Activated naive CD4-positive, alpha-beta T cell treated with anti-CD3 and anti-CD28 coated beads, Interleukin-2, amount 50 U/mL, for 24 hours (primary cell): Measurements from ENCODE around the gene C16orf74.

Experiments
- H3K27ac Mint-ChIP-seq: one replicate; pipeline ENCODE4 v1.8.0; 2021; ENCODE audit warnings: mild to moderate bottlenecking, mixed read lengths
- H3K27me3 Mint-ChIP-seq: one replicate; pipeline ENCODE4 v1.8.0; 2021; ENCODE audit warnings: mixed read lengths
- H3K36me3 Mint-ChIP-seq: one replicate; pipeline ENCODE4 v1.8.0; 2021; ENCODE audit warnings: mixed read lengths
- H3K4me1 Mint-ChIP-seq: one replicate; pipeline ENCODE4 v1.8.0; 2021; ENCODE audit warnings: mixed read lengths
- H3K4me3 Mint-ChIP-seq: one replicate; pipeline ENCODE4 v1.8.0; 2021; ENCODE audit warnings: mild to moderate bottlenecking, mixed read lengths
- H3K9me3 Mint-ChIP-seq: one replicate; pipeline ENCODE4 v1.8.0; 2021; ENCODE audit warnings: mixed read lengths

Gene C16orf74

DNA sequence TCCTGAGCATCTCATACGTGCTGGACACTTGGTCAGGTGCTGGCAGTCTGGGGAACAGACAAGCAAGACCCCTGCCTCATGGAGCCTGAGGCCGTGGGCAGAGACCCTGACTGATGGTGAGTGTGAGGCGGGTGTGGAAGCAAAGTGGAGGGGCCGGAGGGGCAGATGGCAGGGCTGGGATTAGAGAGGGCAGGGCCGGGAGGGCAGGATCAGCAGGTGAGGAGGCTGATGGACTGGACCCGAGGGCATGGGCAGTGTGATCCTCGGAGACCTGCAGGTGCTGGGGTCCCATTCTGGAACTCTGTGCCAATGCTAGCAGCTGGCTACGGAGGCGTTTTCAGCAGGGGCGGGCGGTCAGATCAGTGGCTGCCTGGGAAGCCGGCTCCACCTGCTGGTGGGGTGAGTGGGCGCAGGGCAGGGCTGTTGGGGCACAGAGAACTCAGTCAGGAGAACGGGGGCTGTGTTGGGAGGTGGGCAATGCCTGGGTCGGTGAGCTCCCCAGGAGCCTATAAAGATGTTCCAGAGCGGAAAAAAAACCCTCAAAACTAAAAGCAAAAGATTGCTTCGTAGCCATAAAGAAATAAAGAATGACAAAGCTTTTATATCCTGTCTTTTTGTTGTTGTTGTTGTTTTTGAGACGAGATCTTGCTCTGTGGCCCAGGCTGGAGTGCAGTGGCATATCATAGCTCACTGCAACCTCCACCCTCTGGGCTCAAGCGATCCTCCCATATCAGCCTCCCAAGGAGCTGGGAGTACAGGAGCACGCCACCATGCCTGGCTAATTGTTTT is 8.9 kb upstream of the C16orf74 start:
- Mint-ChIP-seq H3K27me3 (peaks cover 3% of the 10 kb centered on the region), H3K4me3 (no peak overlapping the region), H3K27ac (no peak overlapping the region), H3K36me3 (no peaks in the 10 kb centered on the region), H3K9me3 (no peaks in the 10 kb centered on the region), H3K4me1 (peaks cover 8% of the 10 kb centered on the region)

DNA sequence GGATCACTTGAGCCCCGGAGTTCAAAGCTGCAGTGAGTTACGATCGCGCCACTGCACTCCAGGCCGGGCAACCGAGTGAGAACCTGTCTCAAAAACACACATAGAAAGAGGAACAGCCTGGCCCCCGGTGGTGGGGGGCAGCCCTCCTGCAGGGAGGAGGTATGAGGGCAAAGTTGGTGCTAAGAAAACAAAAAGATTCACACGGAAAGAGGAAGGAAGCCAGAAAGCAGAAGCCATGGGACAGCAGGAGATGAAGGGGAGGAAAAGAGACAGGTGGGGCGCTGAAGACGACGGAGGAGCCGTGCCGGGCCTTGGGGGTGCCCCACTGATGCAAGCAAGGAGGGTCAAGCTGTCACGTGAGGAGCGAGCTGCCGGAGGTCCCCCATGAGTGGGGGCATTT is 8.2 kb upstream of the C16orf74 start:
- Mint-ChIP-seq H3K27me3 (peaks cover 3% of the 10 kb centered on the region), H3K27ac (no peak overlapping the region), H3K9me3 (no peaks in the 10 kb centered on the region), H3K4me1 (peaks cover 8% of the 10 kb centered on the region), H3K4me3 (peak overlapping the region; percentile 30), H3K36me3 (no peaks in the 10 kb centered on the region)

- H3K27me3 Mint-ChIP-seq = peaks cover 7% of the 10 kb centered on the region
- no peak overlapping the region for H3K4me3 Mint-ChIP-seq
- peaks cover 8% of the 10 kb centered on the region for H3K4me1 Mint-ChIP-seq
- no peak overlapping the region for H3K27ac Mint-ChIP-seq
- H3K9me3 Mint-ChIP-seq = no peaks in the 10 kb centered on the region
- H3K36me3 Mint-ChIP-seq = no peaks in the 10 kb centered on the region
Measured at GRCh38 chr16:85757341-85757822, 6.5 kb upstream of the C16orf74 start.

DNA sequence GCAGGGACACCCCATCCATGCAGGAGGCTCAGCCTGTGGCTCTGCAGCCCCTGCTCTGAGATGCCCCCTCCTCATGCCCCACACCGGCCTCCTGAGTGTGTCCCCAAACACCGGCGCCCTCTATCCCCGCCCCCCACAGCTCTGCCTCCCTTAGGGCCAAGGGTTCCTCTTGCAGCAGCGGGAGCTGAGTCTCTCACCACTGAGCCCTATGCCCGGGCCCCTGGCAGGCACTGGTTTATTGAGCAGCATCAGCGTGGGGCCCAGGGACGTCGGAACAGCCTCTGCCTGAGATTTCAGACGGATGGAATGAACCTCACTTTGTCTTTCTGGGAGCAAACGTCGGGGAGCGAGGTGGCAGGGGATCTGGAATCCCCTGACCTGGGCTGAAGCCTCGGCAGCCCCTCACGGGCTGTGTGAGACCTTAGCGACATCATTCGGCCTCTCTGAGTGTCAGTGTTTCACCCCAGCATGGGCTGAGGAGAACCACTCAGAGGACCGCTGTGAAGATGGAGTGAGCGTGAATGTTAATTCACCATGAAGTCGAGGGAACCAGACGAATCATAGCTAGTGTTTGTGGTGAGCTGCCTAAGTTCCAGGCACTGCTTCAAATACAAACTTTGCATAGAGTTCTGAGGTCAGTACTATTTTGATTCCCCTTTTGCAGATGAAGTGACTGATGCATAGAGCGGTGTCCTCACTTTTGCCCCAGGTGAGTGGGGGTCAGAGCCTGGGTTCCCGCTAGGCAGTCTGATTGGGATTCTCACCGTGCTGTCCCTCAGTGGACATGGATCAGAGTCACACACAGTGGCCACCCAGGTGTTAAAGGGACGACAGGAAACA is 5.3 kb upstream of the C16orf74 start:
- H3K27ac Mint-ChIP-seq = no peak overlapping the region
- H3K36me3 Mint-ChIP-seq = no peaks in the 10 kb centered on the region
- peaks cover 8% of the 10 kb centered on the region for H3K4me1 Mint-ChIP-seq
- H3K9me3 Mint-ChIP-seq = no peaks in the 10 kb centered on the region
- peaks cover 10% of the 10 kb centered on the region for H3K27me3 Mint-ChIP-seq
- H3K4me3 Mint-ChIP-seq = no peak overlapping the region

GRCh38 chr16:85754413-85754812 is 3.5 kb upstream of the C16orf74 start:
- H3K4me1 Mint-ChIP-seq = peaks cover 13% of the 10 kb centered on the region
- H3K36me3 Mint-ChIP-seq = no peaks in the 10 kb centered on the region
- H3K27ac Mint-ChIP-seq = no peak overlapping the region
- peaks cover 14% of the 10 kb centered on the region for H3K27me3 Mint-ChIP-seq
- no peaks in the 10 kb centered on the region for H3K9me3 Mint-ChIP-seq
- H3K4me3 Mint-ChIP-seq = no peak overlapping the region

DNA sequence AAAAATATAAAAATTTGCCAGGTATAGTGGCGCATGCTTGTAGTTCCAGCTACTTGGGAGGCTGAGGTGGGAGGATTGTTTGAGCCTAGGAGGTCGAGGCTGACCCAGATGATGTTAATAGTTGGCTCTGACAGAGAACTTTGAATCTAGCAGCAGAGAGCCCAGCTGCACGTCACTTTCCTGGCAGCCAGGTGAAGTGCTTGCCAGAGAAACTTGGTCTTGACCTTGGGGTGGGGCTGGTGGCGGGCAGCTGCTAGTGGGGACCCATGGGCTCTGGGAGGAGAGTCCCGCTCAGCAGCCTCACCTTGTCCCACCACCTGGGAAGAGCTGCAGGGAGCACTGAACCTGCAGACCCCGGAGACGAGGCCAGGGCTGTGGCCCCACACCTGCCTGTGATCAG is 3.1 kb upstream of the C16orf74 start:
- no peaks in the 10 kb centered on the region for H3K36me3 Mint-ChIP-seq
- H3K4me1 Mint-ChIP-seq = peaks cover 9% of the 10 kb centered on the region
- no peaks in the 10 kb centered on the region for H3K9me3 Mint-ChIP-seq
- no peak overlapping the region for H3K27ac Mint-ChIP-seq
- H3K4me3 Mint-ChIP-seq = no peak overlapping the region
- peaks cover 11% of the 10 kb centered on the region for H3K27me3 Mint-ChIP-seq

GRCh38 chr16:85753559-85753958 is 2.7 kb upstream of the C16orf74 start:
- no peaks in the 10 kb centered on the region for H3K9me3 Mint-ChIP-seq
- H3K27me3 Mint-ChIP-seq = peaks cover 12% of the 10 kb centered on the region
- H3K4me3 Mint-ChIP-seq = no peak overlapping the region
- no peak overlapping the region for H3K27ac Mint-ChIP-seq
- H3K36me3 Mint-ChIP-seq = no peaks in the 10 kb centered on the region
- H3K4me1 Mint-ChIP-seq = peaks cover 5% of the 10 kb centered on the region

- Mint-ChIP-seq H3K4me1 (peaks cover 5% of the 10 kb centered on the region), H3K27ac (no peak overlapping the region), H3K27me3 (peaks cover 16% of the 10 kb centered on the region), H3K36me3 (no peaks in the 10 kb centered on the region), H3K4me3 (no peak overlapping the region), H3K9me3 (no peaks in the 10 kb centered on the region)
Measured at GRCh38 chr16:85752511-85753420, 1.9 kb upstream of the C16orf74 start.

DNA sequence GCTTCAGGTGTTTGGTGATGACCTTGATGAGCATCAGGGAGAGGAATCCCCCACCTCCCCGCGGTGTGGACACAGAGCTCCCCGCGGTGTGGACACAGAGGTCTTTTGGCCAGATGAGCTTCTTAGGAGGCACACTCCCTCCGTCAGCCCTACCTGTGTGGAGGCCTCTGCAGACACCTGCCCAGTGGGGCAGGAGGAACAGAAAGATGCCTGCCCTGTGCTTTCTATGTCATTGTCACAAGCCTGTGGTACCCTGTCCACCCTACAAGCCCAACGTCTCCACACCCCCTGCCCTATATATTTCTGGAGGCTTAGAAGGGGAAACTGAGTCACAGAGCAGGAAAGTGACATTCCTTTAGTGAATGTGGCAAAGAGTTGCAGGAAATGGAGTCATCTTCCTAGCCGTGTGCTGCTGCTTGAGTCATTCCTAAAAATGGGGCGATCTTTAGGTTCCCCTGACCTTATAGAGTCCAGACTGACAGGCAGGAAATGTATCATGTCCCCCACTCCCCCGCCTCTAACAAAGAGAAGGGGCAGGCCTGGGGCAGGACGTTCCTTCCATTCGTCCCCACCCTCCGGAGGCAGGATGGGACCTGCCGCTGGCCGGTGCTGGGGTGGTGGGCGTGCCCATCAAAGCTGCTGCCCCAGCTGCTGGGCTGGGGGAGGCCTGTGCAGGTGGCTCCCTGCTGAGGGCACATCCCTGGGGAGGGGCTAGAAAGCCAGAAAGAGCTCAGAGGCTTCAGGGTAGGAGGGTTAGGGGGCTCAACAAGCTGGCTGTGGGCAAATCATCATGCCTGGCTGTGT is 1.0 kb upstream of the C16orf74 start:
- no peak overlapping the region for H3K27ac Mint-ChIP-seq
- peaks cover 16% of the 10 kb centered on the region for H3K27me3 Mint-ChIP-seq
- H3K4me1 Mint-ChIP-seq = peaks cover 10% of the 10 kb centered on the region
- H3K36me3 Mint-ChIP-seq = no peaks in the 10 kb centered on the region
- peak overlapping the region; percentile 47 for H3K4me3 Mint-ChIP-seq
- H3K9me3 Mint-ChIP-seq = no peaks in the 10 kb centered on the region

DNA sequence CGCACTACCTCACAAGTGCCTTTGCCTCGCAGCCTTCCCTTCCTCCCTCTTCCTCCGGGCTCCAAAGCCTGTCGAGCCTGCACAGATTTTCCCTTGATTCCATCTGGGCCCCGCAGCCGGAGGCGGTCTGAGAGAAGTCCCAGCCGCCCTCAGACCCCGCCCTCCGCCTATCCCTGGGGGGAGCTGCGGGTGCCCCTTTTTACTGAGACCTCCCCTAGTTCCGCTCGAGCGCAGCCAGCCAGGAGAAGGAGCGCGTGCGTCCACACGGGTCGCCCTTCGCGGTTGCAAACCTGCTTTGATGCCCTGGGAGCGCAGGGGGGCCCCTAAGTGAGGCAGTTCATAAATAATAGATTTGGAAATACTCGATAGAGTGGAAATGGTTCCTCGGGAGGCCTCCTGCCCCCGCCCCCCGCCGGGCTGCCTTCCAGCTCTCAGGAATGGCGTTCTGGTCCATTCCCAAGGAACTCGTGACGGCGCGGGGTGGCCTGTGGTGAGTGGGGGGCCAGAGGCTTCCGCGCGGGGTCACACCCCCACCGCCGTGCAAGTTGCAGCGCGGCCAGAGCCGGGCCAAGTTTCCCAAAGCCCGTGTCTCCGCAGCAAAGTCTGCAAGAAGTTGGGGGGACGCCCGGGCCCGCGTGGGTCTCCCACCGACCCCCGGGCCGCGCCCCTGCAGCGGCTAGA is 610 bp downstream of the C16orf74 start:
- no peak overlapping the region for H3K27ac Mint-ChIP-seq
- H3K4me3 Mint-ChIP-seq = peak overlapping the region; percentile 82
- peaks cover 16% of the 10 kb centered on the region for H3K27me3 Mint-ChIP-seq
- H3K4me1 Mint-ChIP-seq = peaks cover 10% of the 10 kb centered on the region
- no peaks in the 10 kb centered on the region for H3K9me3 Mint-ChIP-seq
- no peaks in the 10 kb centered on the region for H3K36me3 Mint-ChIP-seq

GRCh38 chr16:85749771-85750145 is 1.1 kb downstream of the C16orf74 start:
- peaks cover 16% of the 10 kb centered on the region for H3K27me3 Mint-ChIP-seq
- no peaks in the 10 kb centered on the region for H3K9me3 Mint-ChIP-seq
- no peak overlapping the region for H3K27ac Mint-ChIP-seq
- peaks cover 10% of the 10 kb centered on the region for H3K4me1 Mint-ChIP-seq
- peak overlapping the region; percentile 82 for H3K4me3 Mint-ChIP-seq
- no peaks in the 10 kb centered on the region for H3K36me3 Mint-ChIP-seq

GRCh38 chr16:85746460-85747215 is 4.3 kb downstream of the C16orf74 start:
- Mint-ChIP-seq H3K4me1 (peaks cover 10% of the 10 kb centered on the region), H3K27me3 (peaks cover 9% of the 10 kb centered on the region), H3K4me3 (no peak overlapping the region), H3K9me3 (no peaks in the 10 kb centered on the region), H3K36me3 (no peaks in the 10 kb centered on the region), H3K27ac (no peak overlapping the region)

GRCh38 chr16:85738923-85739715 is 11.8 kb downstream of the C16orf74 start:
- no peak overlapping the region for H3K27ac Mint-ChIP-seq
- no peak overlapping the region for H3K4me3 Mint-ChIP-seq
- H3K9me3 Mint-ChIP-seq = no peaks in the 10 kb centered on the region

More at GRCh38 chr16:85738923-85739715, 11.8 kb downstream of the C16orf74 start:
- Mint-ChIP-seq H3K4me1 (peaks cover 18% of the 10 kb centered on the region), H3K36me3 (no peaks in the 10 kb centered on the region), H3K27me3 (no peaks in the 10 kb centered on the region)
